ENCODE measurements around the gene GRIN1.

GRIN1 gene

DNA sequence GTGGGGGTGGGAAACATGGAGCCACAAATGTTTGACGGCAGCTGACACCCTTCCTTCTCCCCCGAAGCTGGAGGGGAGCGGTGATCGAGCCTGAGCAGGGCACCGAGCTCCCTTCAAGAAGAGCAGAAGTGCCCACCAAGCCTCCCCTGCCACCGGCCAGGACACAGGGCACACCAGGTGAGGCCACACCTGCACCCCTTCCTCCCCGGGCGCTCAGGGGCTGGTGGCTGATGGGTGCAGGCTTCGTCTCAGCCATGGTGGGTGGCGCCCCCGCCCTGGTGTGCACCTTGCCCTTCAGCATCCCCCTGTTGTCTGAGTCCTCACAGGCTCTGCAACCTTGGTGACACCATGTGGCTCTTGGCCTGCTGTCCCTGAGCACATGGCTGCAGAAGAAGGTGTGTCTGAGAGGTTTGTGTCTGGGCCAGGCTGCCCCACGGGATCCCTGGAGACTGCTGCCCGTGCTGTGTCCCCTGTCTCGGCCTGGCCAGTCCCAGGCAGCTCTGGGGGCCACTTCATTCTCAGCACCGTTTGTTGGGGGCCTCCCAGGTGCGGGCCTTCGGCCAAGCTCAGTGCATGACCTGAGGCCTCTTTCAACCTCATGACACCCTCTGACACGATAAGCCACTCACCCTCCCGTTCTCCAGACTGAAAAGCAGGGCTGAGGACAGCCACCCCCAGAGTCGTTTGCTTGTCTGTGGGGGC lies 41.0 kb upstream of the GRIN1 start:
- no peak overlapping the region for H3K4me3 ChIP-seq (ENCODE audit: low read depth, low read length)
- no peak overlapping the region for H3K4me2 ChIP-seq (ENCODE audit: low read length)
- no peaks in the 10 kb centered on the region for H3K9me3 ChIP-seq (ENCODE audit: control insufficient read depth, low read length)
- no peak overlapping the region for H3K27ac ChIP-seq
- no peak overlapping the region for H2AFZ ChIP-seq
- no peaks in the 10 kb centered on the region for H3K79me2 ChIP-seq
- no peaks in the 10 kb centered on the region for H3K36me3 ChIP-seq (ENCODE audit: control insufficient read depth, insufficient read depth, low read length)
- TF ChIP-seq, protein P1, sequence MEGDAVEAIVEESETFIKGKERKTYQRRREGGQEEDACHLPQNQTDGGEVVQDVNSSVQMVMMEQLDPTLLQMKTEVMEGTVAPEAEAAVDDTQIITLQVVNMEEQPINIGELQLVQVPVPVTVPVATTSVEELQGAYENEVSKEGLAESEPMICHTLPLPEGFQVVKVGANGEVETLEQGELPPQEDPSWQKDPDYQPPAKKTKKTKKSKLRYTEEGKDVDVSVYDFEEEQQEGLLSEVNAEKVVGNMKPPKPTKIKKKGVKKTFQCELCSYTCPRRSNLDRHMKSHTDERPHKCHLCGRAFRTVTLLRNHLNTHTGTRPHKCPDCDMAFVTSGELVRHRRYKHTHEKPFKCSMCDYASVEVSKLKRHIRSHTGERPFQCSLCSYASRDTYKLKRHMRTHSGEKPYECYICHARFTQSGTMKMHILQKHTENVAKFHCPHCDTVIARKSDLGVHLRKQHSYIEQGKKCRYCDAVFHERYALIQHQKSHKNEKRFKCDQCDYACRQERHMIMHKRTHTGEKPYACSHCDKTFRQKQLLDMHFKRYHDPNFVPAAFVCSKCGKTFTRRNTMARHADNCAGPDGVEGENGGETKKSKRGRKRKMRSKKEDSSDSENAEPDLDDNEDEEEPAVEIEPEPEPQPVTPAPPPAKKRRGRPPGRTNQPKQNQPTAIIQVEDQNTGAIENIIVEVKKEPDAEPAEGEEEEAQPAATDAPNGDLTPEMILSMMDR (IDR thresholded peaks at IDR 0.05): no peak
- H3K9ac ChIP-seq: no peak overlapping the region
- no peaks in the 10 kb centered on the region for H3K4me1 ChIP-seq
- no peaks in the 10 kb centered on the region for H3K27me3 ChIP-seq (ENCODE audit: control insufficient read depth, insufficient read depth, low read length)

DNA sequence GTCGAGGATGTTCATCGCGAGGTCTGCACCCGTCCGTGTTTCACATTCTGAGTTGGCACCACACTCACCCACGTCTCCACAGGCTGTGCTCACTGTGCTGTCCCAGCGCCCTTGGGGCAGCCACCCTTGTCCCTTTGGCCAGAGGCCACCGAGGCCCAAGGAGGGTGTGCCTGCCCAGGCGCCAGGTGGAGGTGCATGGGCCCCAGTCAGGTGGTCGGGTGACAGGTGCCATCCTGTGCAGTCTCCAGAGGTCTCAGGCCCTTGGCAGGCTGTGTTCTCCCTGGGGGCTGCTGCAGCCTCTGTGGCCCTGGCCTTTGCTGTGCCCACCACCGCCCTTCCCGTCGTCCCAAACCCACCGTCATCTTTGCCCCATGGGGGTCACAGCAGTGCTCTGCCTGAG lies 39.7 kb upstream of the GRIN1 start:
- no peaks in the 10 kb centered on the region for H3K79me2 ChIP-seq
- no peaks in the 10 kb centered on the region for H3K9me3 ChIP-seq (ENCODE audit: control insufficient read depth, low read length)
- H3K4me1 ChIP-seq: no peaks in the 10 kb centered on the region
- no peak overlapping the region for H3K4me3 ChIP-seq (ENCODE audit: low read depth, low read length)
- no peaks in the 10 kb centered on the region for H3K27me3 ChIP-seq (ENCODE audit: control insufficient read depth, insufficient read depth, low read length)
- no peak overlapping the region for H3K27ac ChIP-seq
- no peak overlapping the region for H3K4me2 ChIP-seq (ENCODE audit: low read length)
- H3K36me3 ChIP-seq (ENCODE audit: control insufficient read depth, insufficient read depth, low read length): no peaks in the 10 kb centered on the region
- H3K9ac ChIP-seq: no peak overlapping the region
- H2AFZ ChIP-seq: no peak overlapping the region
- TF ChIP-seq, protein P1 (IDR thresholded peaks at IDR 0.05): no peak

DNA sequence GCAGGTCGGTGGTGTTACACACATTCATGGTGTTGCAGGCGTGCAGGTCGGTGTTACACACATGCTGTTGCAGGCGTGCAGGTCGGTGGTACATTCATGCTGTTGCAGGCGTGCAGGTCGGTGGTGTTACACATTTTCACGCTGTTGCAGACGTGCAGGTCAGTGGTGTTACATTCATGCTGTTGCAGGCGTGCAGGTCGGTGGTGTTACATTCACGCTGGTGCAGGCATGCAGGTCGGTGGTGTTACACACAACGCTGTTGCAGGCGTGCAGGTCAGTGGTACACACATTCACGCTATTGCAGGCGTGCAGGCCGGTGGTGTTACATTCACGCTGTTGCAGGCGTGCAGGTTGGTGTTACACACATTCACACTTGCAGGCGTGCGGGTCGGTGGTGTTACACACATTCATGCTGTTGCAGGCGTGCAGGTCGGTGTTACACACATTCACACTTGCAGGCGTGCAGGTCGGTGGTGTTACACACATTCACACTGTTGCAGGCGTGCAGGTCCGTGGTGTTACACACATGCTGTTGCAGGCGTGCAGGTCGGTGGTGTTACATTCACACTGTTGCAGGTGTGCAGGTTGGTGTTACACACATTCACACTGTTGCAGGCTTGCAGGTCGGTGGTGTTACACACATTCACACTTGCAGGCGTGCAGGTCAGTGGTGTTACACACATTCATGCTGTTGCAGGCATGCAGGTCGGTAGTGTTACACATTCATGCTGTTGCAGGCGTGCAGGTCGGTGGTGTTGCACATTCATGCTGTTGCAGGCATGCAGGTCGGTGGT lies 35.6 kb upstream of the GRIN1 start:
- no peak overlapping the region for H3K9ac ChIP-seq
- no peaks in the 10 kb centered on the region for H3K79me2 ChIP-seq
- no peaks in the 10 kb centered on the region for H3K9me3 ChIP-seq (ENCODE audit: control insufficient read depth, low read length)
- H3K4me1 ChIP-seq: no peaks in the 10 kb centered on the region
- no peak overlapping the region for H3K4me2 ChIP-seq (ENCODE audit: low read length)
- H3K4me3 ChIP-seq (ENCODE audit: low read depth, low read length): no peak overlapping the region
- TF ChIP-seq, protein P1 (IDR thresholded peaks at IDR 0.05): no peak
- H3K36me3 ChIP-seq (ENCODE audit: control insufficient read depth, insufficient read depth, low read length): no peaks in the 10 kb centered on the region
- no peak overlapping the region for H3K27ac ChIP-seq
- H3K27me3 ChIP-seq (ENCODE audit: control insufficient read depth, insufficient read depth, low read length): no peaks in the 10 kb centered on the region
- no peak overlapping the region for H2AFZ ChIP-seq

DNA sequence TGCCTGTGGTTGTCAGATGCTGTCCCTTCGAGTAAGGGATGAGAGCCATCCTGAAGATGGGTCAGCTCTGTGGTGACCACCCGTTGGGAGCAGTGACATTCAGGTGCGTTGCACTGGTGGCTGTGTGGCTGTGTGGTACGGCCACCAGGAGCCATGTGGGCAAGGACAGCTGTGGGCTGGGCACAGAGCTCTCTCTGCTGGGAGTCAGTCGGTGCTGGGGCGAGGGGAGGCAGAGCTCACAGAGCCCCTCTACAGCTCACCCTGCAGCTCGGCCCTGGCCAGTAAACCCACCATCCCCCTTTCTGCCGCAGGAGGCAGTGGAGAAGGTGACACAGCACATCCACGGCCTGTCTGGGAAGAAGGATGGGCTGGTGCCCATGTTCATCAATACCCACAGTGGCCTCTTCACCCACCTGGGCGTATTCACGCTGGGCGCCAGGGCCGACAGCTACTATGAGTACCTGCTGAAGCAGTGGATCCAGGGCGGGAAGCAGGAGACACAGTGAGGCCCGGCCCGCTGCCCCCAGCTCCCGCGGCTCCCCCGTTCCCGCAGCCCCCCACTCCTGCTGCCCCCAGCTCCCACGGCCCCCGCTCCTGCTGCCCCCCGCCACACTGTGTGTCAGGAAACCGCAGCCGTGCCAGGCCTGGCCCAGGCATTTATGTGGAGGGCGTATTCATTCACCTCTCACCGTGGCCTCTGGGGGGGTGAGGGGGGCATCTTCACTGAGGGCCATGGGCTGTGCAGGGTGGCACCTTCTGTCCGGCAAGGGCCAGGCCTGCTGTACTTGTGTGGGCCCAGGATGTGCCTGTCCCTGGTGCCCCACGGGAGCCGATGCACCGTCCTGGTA lies 32.9 kb upstream of the GRIN1 start:
- H3K27ac ChIP-seq: no peak overlapping the region
- no peaks in the 10 kb centered on the region for H3K27me3 ChIP-seq (ENCODE audit: control insufficient read depth, insufficient read depth, low read length)
- H3K9ac ChIP-seq: no peak overlapping the region
- no peaks in the 10 kb centered on the region for H3K36me3 ChIP-seq (ENCODE audit: control insufficient read depth, insufficient read depth, low read length)
- no peak overlapping the region for H3K4me2 ChIP-seq (ENCODE audit: low read length)
- H3K79me2 ChIP-seq: no peaks in the 10 kb centered on the region
- no peaks in the 10 kb centered on the region for H3K9me3 ChIP-seq (ENCODE audit: control insufficient read depth, low read length)
- no peaks in the 10 kb centered on the region for H3K4me1 ChIP-seq
- TF ChIP-seq, protein P1 (IDR thresholded peaks at IDR 0.05): no peak
- H3K4me3 ChIP-seq (ENCODE audit: low read depth, low read length): no peak overlapping the region
- H2AFZ ChIP-seq: no peak overlapping the region

All from parathyroid adenoma (tissue), 2 donors.